CD4-positive, alpha-beta memory T cell (primary cell): ENCODE results near the gene GORAB. TPM values are rescaled to one million over a fixed set of nuclear protein-coding genes. Genes with fewer than 3 reads are reported as not detected.

Experiments
- CTCF ChIA-PET: fragments of 350-600 bp; sonication (Branson Sonifier 250); formaldehyde crosslinking; loops from one replicate; lab custom pipeline; 2021; ENCODE audit warnings: inconsistent platforms; ENCODE audit not compliant: partially characterized antibody; lab: Charles Lee
- POLR2A ChIA-PET: fragments of 350-600 bp; sonication (Branson Sonifier 250); formaldehyde crosslinking; loops from one replicate; lab custom pipeline; 2021; ENCODE audit not compliant: partially characterized antibody; lab: Charles Lee
- DNase-seq, 5 donors: peaks; one replicate each; pipeline versions ENCODE4 v3.0.0 to v3.0.0-alpha.2; 2020 to 2022; ENCODE audit warnings: mixed read lengths in 1 of 5
- H3K27ac ChIP-seq: one replicate; pipeline ENCODE4 v1.7.0; 2013; ENCODE audit warnings: low read depth, low read length
- H3K27me3 ChIP-seq: 2 replicates; pipeline ENCODE4 v1.7.0; 2013; ENCODE audit warnings: mild to moderate bottlenecking, low read length, moderate library complexity; ENCODE audit not compliant: insufficient read depth
- H3K36me3 ChIP-seq: 2 replicates; pipeline ENCODE4 v1.7.0; 2013; ENCODE audit warnings: mild to moderate bottlenecking, low read length, moderate library complexity; ENCODE audit not compliant: insufficient read depth
- H3K4me1 ChIP-seq: 2 replicates; pipeline ENCODE4 v1.7.0; 2013; ENCODE audit warnings: mild to moderate bottlenecking, low read length, moderate library complexity; ENCODE audit not compliant: insufficient read depth
- H3K4me3 ChIP-seq, 2 donors: one replicate each; pipeline ENCODE4 v1.7.0; 2013; ENCODE audit warnings: low read length in 2 of 2, mild to moderate bottlenecking in 1 of 2
- H3K9me3 ChIP-seq, 2 donors: one replicate each; pipeline ENCODE4 v1.7.0; 2013; ENCODE audit warnings: low read length in 2 of 2, control low read depth in 1 of 2; ENCODE audit not compliant: control insufficient read depth in 1 of 2
- H3K27ac Mint-ChIP-seq, 7 donors: one replicate each; pipeline ENCODE4 v1.8.0; 2020 to 2021; ENCODE audit warnings: mixed read lengths in 7 of 7, mild to moderate bottlenecking in 6 of 7, inconsistent platforms in 3 of 7, moderate library complexity in 3 of 7
- H3K27me3 Mint-ChIP-seq, 2 donors: one replicate each; pipeline ENCODE4 v1.8.0; 2020 to 2021; ENCODE audit warnings: mixed read lengths in 2 of 2
- H3K36me3 Mint-ChIP-seq, 2 donors: one replicate each; pipeline ENCODE4 v1.8.0; 2020 to 2021; ENCODE audit warnings: mixed read lengths in 2 of 2, inconsistent platforms in 1 of 2, mild to moderate bottlenecking in 1 of 2
- H3K4me1 Mint-ChIP-seq, 4 donors: one replicate each; pipeline ENCODE4 v1.8.0; 2020 to 2021; ENCODE audit warnings: mixed read lengths in 4 of 4, mild to moderate bottlenecking in 1 of 4
- H3K4me3 Mint-ChIP-seq, 8 donors: one replicate each; pipeline ENCODE4 v1.8.0; 2020 to 2021; ENCODE audit warnings: mixed read lengths in 8 of 8, mild to moderate bottlenecking in 7 of 8, moderate library complexity in 6 of 8, inconsistent platforms in 3 of 8
- H3K9me3 Mint-ChIP-seq, 8 donors: one replicate each; pipeline ENCODE4 v1.8.0; 2020 to 2021; ENCODE audit warnings: mixed read lengths in 8 of 8, mild to moderate bottlenecking in 5 of 8, inconsistent platforms in 3 of 8, moderate library complexity in 1 of 8
- intact Hi-C: fragments of 100-400 bp; cut with micrococcal nuclease; formaldehyde crosslinking; loops from one replicate; pipeline ENCODE4 v1.15.1; 2023
- polyA plus RNA-seq, 2 donors: library from polyadenylated mRNA; unstranded; fragments of 300-500 nt; fragmentation: Illumina TruSeq; gene quantifications; one replicate each; pipeline ENCODE4 v1.2.3, GENCODE V29; 2021
- total RNA-seq, 2 experiments: library from RNA; stranded (reverse); gene quantifications; one replicate each; pipeline ENCODE4 v1.2.3, GENCODE V29; 2021

The GORAB gene
- total and polyA plus RNA-seq, 4 experiments from 2014 or later, result 2.5 to 24.1 (median 11.7) TPM

- no peak for DNase-seq
- no peaks in the 10 kb centered on the region for H3K27me3 ChIP-seq
- no peaks in the 10 kb centered on the region for H3K4me1 ChIP-seq
- ChIA-PET CTCF (no interaction called here), POLR2A (no interaction called here)
- peaks cover 0 to 4% of the 10 kb centered on the region in 2 donors for H3K9me3 ChIP-seq
- Mint-ChIP-seq H3K4me3 (no peak overlapping the region), H3K9me3 (peaks cover 0 to 20% (median 14%) of the 10 kb centered on the region in 8 donors), H3K27me3 (no peaks in the 10 kb centered on the region), H3K36me3 (peaks cover 34 to 42% of the 10 kb centered on the region in 2 donors), H3K27ac (peak overlapping the region in 1 of 7 donors; percentile 7), H3K4me1 (no peaks in the 10 kb centered on the region)
- intact Hi-C loops, result no loop called here
- no peak overlapping the region for H3K4me3 ChIP-seq
- H3K27ac ChIP-seq, result no peak overlapping the region
- peaks cover 20% of the 10 kb centered on the region for H3K36me3 ChIP-seq
These were observed 23.4 kb downstream of the GORAB start for GRCh38 chr1:170555370-170555769.

GRCh38 chr1:170556917-170557316 is 25.0 kb downstream of the GORAB start:
- CTCF ChIA-PET, result no interaction called here
- intact Hi-C loops, result no loop called here

GRCh38 chr1:170558731-170559130 is 26.8 kb downstream of the GORAB start:
- H3K4me3 Mint-ChIP-seq, result no peak overlapping the region
- H3K27me3 ChIP-seq, result no peaks in the 10 kb centered on the region
- H3K27ac Mint-ChIP-seq, result no peak overlapping the region
- H3K9me3 ChIP-seq, result peaks cover 0 to 4% of the 10 kb centered on the region in 2 donors
- intact Hi-C loops, result no loop called here
- no peak overlapping the region for H3K27ac ChIP-seq
- no peak overlapping the region for H3K4me3 ChIP-seq
- H3K4me1 ChIP-seq, result peaks cover 11% of the 10 kb centered on the region
- DNase-seq, result no peak
- peaks cover 0 to 28% (median 14%) of the 10 kb centered on the region in 8 donors for H3K9me3 Mint-ChIP-seq
- no peaks in the 10 kb centered on the region for H3K36me3 ChIP-seq
- H3K36me3 Mint-ChIP-seq, result peaks cover 11 to 18% of the 10 kb centered on the region in 2 donors
- ChIA-PET CTCF (no interaction called here), POLR2A (no interaction called here)
- H3K27me3 Mint-ChIP-seq, result no peaks in the 10 kb centered on the region
- H3K4me1 Mint-ChIP-seq, result peaks cover 10 to 17% (median 14%) of the 10 kb centered on the region in 4 donors

More at GRCh38 chr1:170556917-170557316, 25.0 kb downstream of the GORAB start:
- POLR2A ChIA-PET, result interaction anchor here (0.6 kb wide), 1 partner anchor 26 kb away, joined by 3 read pairs; no protein-coding TSS in a partner anchor
- H3K9me3 ChIP-seq, result peaks cover 0 to 4% of the 10 kb centered on the region in 2 donors
- Mint-ChIP-seq H3K27me3 (no peaks in the 10 kb centered on the region), H3K4me3 (no peak overlapping the region), H3K36me3 (peaks cover 21 to 28% of the 10 kb centered on the region in 2 donors), H3K4me1 (no peaks in the 10 kb centered on the region), H3K27ac (no peak overlapping the region), H3K9me3 (peaks cover 0 to 28% (median 14%) of the 10 kb centered on the region in 8 donors)
- no peak overlapping the region for H3K4me3 ChIP-seq
- no peaks in the 10 kb centered on the region for H3K27me3 ChIP-seq
- H3K4me1 ChIP-seq, result no peaks in the 10 kb centered on the region
- H3K36me3 ChIP-seq, result peaks cover 5% of the 10 kb centered on the region
- no peak overlapping the region for H3K27ac ChIP-seq
- no peak for DNase-seq

- intact Hi-C loops, result no loop called here
- Histone ChIP-seq H3K9me3 (peaks cover 0 to 4% of the 10 kb centered on the region in 2 donors), H3K4me1 (peaks cover 11% of the 10 kb centered on the region), H3K36me3 (no peaks in the 10 kb centered on the region), H3K4me3 (no peak overlapping the region), H3K27me3 (no peaks in the 10 kb centered on the region), H3K27ac (no peak overlapping the region)
- DNase-seq, result no peak
- Mint-ChIP-seq H3K4me1 (peaks cover 10 to 17% (median 14%) of the 10 kb centered on the region in 4 donors), H3K27me3 (no peaks in the 10 kb centered on the region), H3K4me3 (no peak overlapping the region), H3K36me3 (peaks cover 11 to 15% of the 10 kb centered on the region in 2 donors), H3K9me3 (peaks cover 0 to 28% (median 14%) of the 10 kb centered on the region in 8 donors), H3K27ac (no peak overlapping the region)
- ChIA-PET POLR2A (no interaction called here), CTCF (no interaction called here)
These were observed 27.2 kb downstream of the GORAB start for GRCh38 chr1:170559166-170559565.

GRCh38 chr1:170560681-170561285 is 28.8 kb downstream of the GORAB start:
- H3K4me1 ChIP-seq, result peaks cover 11% of the 10 kb centered on the region
- Mint-ChIP-seq H3K4me3 (no peak overlapping the region), H3K9me3 (peaks cover 0 to 28% (median 14%) of the 10 kb centered on the region in 8 donors), H3K4me1 (peaks cover 10 to 17% (median 14%) of the 10 kb centered on the region in 4 donors), H3K27ac (no peak overlapping the region), H3K27me3 (peaks cover 0 to 3% of the 10 kb centered on the region in 2 donors), H3K36me3 (peaks cover 7 to 11% of the 10 kb centered on the region in 2 donors)
- CTCF ChIA-PET, result interaction anchor here (0.6 kb wide), 1 partner anchor 633 kb away, joined by 3 read pairs; no protein-coding TSS in a partner anchor
- no peaks in the 10 kb centered on the region for H3K36me3 ChIP-seq
- H3K9me3 ChIP-seq, result peaks cover 0 to 4% of the 10 kb centered on the region in 2 donors
- DNase-seq, result no peak
- H3K27ac ChIP-seq, result no peak overlapping the region
- POLR2A ChIA-PET, result no interaction called here
- no peaks in the 10 kb centered on the region for H3K27me3 ChIP-seq
- H3K4me3 ChIP-seq, result no peak overlapping the region
- intact Hi-C loops, result no loop called here

GRCh38 chr1:170562646-170563338 is 30.8 kb downstream of the GORAB start:
- H3K27me3 ChIP-seq, result no peaks in the 10 kb centered on the region
- peaks cover 11% of the 10 kb centered on the region for H3K4me1 ChIP-seq
- ChIA-PET CTCF (interaction anchor here (0.8 kb wide), 1 partner anchor 8 kb away, joined by 3 read pairs; no protein-coding TSS in a partner anchor), POLR2A (interaction anchor here (0.6 to 1.1 kb wide), 2 partner anchors 31 to 1302 kb away, joined by 3 read pairs; partner anchors contain the start of gene GORAB)
- H3K4me1 Mint-ChIP-seq, result peaks cover 10 to 17% (median 14%) of the 10 kb centered on the region in 4 donors
- peak overlapping the region in 5 of 8 donors; percentile 7 to 60 (median 18) for H3K4me3 Mint-ChIP-seq
- H3K36me3 Mint-ChIP-seq, result peaks cover 7 to 11% of the 10 kb centered on the region in 2 donors
- H3K4me3 ChIP-seq, result no peak overlapping the region
- H3K27me3 Mint-ChIP-seq, result peaks cover 0 to 4% of the 10 kb centered on the region in 2 donors
- peak overlapping the region in 2 of 7 donors; percentile 7 to 69 for H3K27ac Mint-ChIP-seq
- no peaks in the 10 kb centered on the region for H3K36me3 ChIP-seq
- intact Hi-C loops, result no loop called here
- peaks cover 0 to 28% (median 14%) of the 10 kb centered on the region in 8 donors for H3K9me3 Mint-ChIP-seq
- peak in 2 of 5 donors; percentile 2 to 43 for DNase-seq
- peaks cover 0 to 4% of the 10 kb centered on the region in 2 donors for H3K9me3 ChIP-seq
- H3K27ac ChIP-seq, result no peak overlapping the region

- no peak overlapping the region for H3K27ac Mint-ChIP-seq
- H3K4me1 ChIP-seq, result peaks cover 11% of the 10 kb centered on the region
- H3K4me3 ChIP-seq, result no peak overlapping the region
- H3K4me1 Mint-ChIP-seq, result peaks cover 10 to 16% (median 14%) of the 10 kb centered on the region in 4 donors
- no peaks in the 10 kb centered on the region for H3K36me3 ChIP-seq
- intact Hi-C loops, result no loop called here
- no peak for DNase-seq
- H3K4me3 Mint-ChIP-seq, result no peak overlapping the region
- POLR2A ChIA-PET, result no interaction called here
- H3K27me3 Mint-ChIP-seq, result peaks cover 5 to 10% of the 10 kb centered on the region in 2 donors
- no peak overlapping the region for H3K27ac ChIP-seq
- H3K36me3 Mint-ChIP-seq, result peaks cover 0 to 1% of the 10 kb centered on the region in 2 donors
- peaks cover 2 to 18% (median 9%) of the 10 kb centered on the region in 8 donors for H3K9me3 Mint-ChIP-seq
- H3K9me3 ChIP-seq, result no peaks in the 10 kb centered on the region
- no peaks in the 10 kb centered on the region for H3K27me3 ChIP-seq
- CTCF ChIA-PET, result no interaction called here
These were observed 35.2 kb downstream of the GORAB start for GRCh38 chr1:170567214-170567613.
